ENCODE measurements around the gene FAM3A.

Gene FAM3A

GRCh38 chrX:154534526-154535322, 18.7 kb upstream of the FAM3A start:
- peak; percentile 89 for DNase-seq

- DNase-seq, result no peak
These were observed 16.7 kb upstream of the FAM3A start for GRCh38 chrX:154532690-154533089.

GRCh38 chrX:154531626-154532025, 15.6 kb upstream of the FAM3A start:
- DNase-seq, result no peak

- no peak for DNase-seq
These were observed 14.3 kb upstream of the FAM3A start for GRCh38 chrX:154530286-154530685.

- DNase-seq, result no peak
These were observed 13.2 kb upstream of the FAM3A start for GRCh38 chrX:154529206-154529612.

- peak; percentile 61 for DNase-seq
These were observed 11.1 kb upstream of the FAM3A start for GRCh38 chrX:154526901-154527675.

GRCh38 chrX:154525606-154526490, 9.8 kb upstream of the FAM3A start:
- no peak for DNase-seq

- DNase-seq, result no peak
These were observed 3.4 kb upstream of the FAM3A start for GRCh38 chrX:154519389-154519788.

- DNase-seq, result no peak
These were observed 1.2 kb upstream of the FAM3A start for GRCh38 chrX:154517101-154517781.

GRCh38 chrX:154516656-154517100, 646 bp upstream of the FAM3A start:
- no peak for DNase-seq

GRCh38 chrX:154515090-154515965, 704 bp downstream of the FAM3A start:
- peak; percentile 26 for DNase-seq

- DNase-seq, result no peak
These were observed 2.3 kb downstream of the FAM3A start for GRCh38 chrX:154513716-154514115.

- no peak for DNase-seq
These were observed 3.0 kb downstream of the FAM3A start for GRCh38 chrX:154512879-154513553.

GRCh38 chrX:154511761-154512160, 4.3 kb downstream of the FAM3A start:
- no peak for DNase-seq

GRCh38 chrX:154509455-154509854, 6.6 kb downstream of the FAM3A start:
- no peak for DNase-seq

- DNase-seq, result no peak
These were observed 7.7 kb downstream of the FAM3A start for GRCh38 chrX:154508384-154508745.

GRCh38 chrX:154507673-154508383, 8.2 kb downstream of the FAM3A start:
- DNase-seq, result no peak

GRCh38 chrX:154506483-154507332, 9.3 kb downstream of the FAM3A start:
- DNase-seq, result no peak

- no peak for DNase-seq
These were observed 10.3 kb downstream of the FAM3A start for GRCh38 chrX:154505734-154506133.

Data from CD4-positive, alpha-beta T cell treated with Interferon gamma for 1 hour (primary cell).